GM10847 (cell line): ENCODE measurements around the gene IRF4.

Experiments
- POLR2A ChIP-seq: IDR thresholded peaks from 2 replicates; pipeline ENCODE4 v1.6.1; 2011; ENCODE audit not compliant: insufficient read length; ENCODE audit errors: extremely low read depth

IRF4 gene

DNA sequence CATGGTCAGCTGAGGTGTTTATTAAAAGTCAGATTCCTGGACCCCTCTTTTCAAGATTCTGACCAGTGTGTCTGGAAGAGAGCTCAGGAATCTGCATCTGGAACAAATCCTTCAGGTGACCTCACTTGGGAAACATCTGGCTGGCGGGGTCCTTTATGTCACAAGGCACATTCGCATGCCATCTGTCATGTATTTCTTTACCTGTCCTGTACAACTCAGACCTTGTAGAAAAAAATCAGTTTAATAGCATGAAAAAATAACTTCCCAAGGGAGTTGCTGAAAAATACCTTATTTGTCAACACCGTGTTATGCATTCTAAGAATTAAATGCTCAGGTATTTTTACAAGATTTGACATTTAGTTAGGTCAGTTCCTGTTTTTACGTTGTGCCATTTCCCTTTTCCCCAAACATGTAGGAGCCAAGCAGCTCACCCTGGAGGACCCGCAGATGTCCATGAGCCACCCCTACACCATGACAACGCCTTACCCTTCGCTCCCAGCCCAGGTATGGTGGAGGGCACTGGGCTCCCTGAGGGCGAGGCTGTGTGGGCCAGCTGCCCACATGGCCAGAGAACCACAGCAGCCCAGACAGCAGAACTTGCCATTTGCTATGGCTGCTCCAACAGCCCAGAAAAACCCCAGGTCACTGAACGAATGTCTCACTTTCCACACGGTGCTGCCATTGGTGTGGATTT, 4.0 kb downstream of the IRF4 start:
- TF ChIP-seq POLR2A = peak; percentile 70

DNA sequence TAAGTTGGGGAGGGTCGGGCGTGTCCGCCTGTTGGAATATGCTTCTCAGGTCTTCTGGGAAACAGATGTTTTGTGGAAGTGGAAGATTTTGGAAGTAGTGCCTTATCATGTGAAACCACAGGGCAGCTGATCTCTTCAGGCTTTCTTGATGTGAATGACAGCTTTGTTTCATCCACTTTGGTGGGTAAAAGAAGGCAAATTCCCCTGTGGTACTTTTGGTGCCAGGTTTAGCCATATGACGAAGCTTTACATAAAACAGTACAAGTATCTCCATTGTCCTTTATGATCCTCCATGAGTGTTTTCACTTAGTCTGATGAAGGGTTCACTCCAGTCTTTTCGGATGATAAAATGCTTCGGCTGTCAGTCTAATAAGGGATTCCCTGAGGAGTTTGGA, 4.6 kb downstream of the IRF4 start:
- peak; percentile 4 for TF ChIP-seq POLR2A

DNA sequence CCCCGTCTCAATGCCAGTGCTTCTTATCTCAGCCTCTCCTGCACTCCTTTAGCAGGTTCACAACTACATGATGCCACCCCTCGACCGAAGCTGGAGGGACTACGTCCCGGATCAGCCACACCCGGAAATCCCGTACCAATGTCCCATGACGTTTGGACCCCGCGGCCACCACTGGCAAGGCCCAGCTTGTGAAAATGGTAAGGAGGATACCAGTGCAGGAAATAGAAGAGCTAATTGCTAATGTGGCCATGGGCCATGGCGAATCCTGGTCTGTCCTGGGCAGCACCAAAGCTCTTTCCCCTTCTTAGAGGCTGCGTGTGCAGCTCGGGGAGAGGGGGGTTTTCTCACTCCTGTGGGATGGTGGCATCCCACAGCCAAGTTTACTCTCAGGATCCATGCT, 5.5 kb downstream of the IRF4 start:
- no peak for TF ChIP-seq POLR2A

DNA sequence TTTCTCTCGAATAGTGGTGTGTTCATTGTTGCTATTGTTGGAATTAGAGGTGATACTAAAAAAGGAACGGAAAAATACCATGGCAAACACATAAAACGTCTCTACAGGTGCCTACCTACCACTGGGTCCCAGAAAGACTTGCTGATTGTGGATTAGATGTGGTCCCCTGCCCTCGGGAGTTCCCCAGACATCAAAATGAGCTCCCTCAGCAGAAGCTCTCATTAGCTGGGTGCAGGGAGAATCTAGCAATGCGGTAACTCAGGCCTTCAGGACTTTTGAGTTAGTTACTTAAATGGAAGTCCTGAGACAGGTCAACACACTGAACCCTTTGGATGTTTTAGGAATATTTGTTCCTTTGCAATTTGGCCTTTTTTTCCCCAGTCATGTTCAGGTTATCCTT, 6.1 kb downstream of the IRF4 start:
- peak; percentile 25 for TF ChIP-seq POLR2A

DNA sequence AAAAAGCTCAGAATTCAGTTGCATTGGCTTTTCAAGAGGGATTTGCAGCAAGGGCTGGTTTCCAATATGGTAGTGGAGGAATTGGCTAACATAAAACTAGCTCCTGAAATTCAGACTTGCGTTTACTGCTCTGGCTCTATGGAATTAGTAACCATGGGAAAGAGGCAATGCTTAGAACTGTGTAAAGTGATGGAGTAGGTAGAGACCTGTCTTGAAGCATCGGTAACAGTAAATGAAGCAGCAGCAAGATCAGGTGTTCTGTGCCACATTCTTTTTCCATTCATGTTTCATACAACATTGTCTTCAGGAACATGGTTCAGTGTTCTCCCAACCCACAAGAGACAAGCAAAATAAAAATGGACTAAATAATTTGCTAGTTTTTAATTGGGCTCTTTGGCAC, 6.5 kb downstream of the IRF4 start:
- peak; percentile 1 for TF ChIP-seq POLR2A

DNA sequence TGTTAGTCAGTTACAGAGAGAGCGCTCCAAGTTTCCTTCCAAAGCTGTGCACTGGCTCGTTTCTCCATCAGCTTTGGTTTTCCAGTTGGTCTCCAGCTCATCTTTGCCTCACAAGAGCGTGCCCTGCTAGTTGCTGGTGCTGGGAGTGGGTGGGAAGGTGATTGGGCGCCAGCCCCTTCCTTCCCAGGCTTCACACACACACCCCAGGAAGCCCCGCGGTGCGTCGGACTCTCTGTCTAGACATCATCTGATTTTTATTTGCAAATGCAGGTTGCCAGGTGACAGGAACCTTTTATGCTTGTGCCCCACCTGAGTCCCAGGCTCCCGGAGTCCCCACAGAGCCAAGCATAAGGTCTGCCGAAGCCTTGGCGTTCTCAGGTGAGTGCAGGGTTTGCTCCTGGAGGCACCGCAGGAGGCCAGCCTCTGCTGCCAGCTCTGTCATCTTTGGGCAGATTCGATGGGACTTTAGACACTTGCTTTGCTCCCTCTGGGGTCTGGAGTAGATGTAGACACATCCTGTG, 7.1 kb downstream of the IRF4 start:
- peak; percentile 65 for TF ChIP-seq POLR2A

DNA sequence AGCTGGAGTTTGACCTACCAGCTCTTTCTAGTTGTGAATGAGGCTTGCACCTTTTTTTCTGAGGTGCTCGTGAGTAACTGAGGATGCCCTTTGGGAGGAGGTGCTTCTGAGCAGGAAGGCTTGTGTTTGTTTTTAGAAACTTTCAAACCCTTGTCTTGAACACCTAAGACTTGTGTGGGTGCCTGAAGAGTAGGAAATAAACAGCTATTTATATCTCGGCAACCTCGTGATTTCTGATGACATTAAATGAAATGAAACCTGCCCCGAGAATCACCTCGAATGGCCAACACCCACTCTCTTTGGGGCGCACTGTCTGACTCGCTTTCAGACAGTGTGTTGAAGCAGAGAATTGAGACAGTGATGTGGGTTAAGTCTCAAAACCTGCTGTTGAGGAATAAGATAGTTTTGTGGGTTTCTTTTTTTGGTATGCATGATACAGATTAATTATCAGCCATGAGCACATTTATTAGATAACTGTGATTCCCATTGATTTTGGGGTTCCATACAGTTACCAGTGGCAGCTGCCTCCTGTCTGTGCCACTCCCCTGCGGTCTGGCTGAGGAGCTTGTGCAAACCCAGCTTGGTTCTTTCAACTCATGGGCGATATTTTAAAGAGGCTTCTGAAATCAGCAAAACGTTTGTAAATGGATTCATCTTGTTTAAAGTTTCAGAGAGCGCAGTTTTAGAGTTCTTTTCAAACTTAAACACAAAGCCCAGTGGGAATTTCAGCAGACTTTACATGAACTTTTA, 8.4 kb downstream of the IRF4 start:
- TF ChIP-seq POLR2A = peak; percentile 46

DNA sequence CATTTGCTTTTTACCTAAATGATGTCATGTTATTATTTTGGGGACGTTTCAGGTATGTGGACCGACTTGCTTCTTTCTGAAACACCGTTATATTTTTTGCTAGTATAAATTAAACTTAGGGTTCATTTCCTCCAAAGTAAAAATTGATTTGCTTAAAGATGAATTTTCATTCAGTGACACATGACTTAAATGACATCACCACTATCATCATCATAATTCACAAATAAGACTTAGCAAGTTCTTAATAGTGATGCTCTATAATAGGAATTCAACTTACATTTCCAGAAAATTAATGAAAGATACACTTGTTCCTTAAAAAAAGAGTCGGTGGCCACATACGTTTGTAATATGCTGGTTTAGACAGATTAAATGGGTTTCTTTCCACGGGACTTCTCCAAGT, 9.3 kb downstream of the IRF4 start:
- no peak for TF ChIP-seq POLR2A

DNA sequence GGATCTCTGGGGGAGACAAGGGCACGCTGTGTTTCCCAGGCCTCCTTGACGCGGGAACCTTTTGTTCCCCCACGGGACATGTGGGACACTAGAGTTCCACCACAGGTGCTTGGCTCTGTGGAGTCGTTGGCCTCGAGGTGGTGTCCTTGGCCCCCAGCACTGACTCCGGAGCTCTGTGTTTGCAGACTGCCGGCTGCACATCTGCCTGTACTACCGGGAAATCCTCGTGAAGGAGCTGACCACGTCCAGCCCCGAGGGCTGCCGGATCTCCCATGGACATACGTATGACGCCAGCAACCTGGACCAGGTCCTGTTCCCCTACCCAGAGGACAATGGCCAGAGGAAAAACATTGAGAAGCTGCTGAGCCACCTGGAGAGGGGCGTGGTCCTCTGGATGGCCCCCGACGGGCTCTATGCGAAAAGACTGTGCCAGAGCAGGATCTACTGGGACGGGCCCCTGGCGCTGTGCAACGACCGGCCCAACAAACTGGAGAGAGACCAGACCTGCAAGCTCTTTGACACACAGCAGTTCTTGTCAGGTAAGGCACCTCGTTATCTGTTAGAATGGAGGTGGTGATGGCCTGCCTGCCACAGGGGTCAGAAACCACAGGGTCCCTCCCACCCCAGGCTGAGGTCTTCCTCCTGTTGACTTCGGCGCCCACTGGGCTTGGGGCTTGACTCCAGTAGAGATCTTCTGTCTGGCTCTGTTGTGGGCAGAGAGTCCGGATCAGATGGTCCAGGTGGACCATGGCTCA, 9.9 kb downstream of the IRF4 start:
- TF ChIP-seq POLR2A = peak; percentile 69

DNA sequence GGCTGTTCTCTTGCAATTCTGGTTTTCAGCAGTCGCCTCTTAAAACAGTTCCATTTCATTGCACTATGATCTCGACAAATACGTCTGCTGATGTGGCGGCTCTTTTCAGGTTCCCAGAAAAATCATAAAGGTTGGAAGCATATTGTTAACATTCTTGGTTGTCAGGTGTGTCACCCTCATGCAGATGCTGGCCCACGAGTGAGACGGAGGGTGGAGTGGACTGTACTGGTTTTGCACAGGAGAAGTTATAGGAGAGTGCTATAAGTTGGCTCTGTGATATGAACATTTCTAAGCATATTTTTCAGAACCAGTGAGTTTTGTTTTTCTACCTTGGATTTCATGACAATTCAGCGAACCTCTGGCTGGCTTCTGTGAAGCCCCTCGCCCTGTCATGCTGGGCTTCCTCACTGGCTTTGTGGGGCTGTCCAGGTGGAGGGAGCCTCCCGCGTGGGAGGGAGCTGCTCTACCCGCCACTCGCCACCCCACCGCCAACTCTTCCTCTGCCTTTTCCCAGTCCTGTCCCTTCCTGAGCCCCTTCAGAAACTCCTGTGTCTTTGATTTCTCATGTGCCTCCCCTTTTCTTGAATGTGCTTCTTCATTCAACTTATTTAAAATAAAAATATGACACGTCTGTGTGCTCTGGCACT, 10.6 kb downstream of the IRF4 start:
- no peak for TF ChIP-seq POLR2A

DNA sequence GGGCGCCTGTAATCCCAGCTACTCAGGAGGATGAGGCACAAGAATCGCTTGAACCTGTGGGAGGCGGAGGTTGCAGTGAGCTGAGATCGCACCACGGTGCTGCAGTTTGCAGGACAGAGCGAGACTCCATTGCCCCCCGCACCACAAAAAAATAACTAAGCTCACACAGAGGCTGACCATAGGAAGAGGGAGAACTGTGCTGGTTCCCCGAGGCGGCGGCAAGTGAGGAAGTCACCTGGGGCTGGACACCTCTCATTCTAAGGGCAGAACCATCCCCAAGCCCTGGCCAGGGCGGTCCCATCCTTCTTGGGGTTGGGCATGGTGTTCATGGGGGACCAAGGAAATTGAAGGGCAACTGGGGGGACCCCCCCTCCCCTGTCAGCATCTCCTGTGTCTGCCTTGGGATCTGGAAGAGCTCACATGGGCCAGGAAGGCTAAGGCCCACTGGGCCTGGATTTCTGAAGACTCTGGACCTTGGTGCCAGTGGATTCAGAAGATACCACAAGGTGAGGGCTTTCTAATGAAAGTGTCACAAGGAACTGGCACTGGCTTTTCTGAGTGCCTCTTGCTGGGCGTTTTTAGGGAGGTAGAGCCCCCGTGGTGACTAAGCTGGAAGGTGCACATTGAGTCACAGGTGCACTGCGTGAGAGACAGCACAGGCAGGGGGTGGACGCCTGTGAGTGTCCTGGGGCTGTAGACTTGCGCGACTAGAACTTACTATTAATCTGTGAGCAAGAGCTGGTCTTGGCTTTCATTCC, 11.5 kb downstream of the IRF4 start:
- peak; percentile 57 for TF ChIP-seq POLR2A

DNA sequence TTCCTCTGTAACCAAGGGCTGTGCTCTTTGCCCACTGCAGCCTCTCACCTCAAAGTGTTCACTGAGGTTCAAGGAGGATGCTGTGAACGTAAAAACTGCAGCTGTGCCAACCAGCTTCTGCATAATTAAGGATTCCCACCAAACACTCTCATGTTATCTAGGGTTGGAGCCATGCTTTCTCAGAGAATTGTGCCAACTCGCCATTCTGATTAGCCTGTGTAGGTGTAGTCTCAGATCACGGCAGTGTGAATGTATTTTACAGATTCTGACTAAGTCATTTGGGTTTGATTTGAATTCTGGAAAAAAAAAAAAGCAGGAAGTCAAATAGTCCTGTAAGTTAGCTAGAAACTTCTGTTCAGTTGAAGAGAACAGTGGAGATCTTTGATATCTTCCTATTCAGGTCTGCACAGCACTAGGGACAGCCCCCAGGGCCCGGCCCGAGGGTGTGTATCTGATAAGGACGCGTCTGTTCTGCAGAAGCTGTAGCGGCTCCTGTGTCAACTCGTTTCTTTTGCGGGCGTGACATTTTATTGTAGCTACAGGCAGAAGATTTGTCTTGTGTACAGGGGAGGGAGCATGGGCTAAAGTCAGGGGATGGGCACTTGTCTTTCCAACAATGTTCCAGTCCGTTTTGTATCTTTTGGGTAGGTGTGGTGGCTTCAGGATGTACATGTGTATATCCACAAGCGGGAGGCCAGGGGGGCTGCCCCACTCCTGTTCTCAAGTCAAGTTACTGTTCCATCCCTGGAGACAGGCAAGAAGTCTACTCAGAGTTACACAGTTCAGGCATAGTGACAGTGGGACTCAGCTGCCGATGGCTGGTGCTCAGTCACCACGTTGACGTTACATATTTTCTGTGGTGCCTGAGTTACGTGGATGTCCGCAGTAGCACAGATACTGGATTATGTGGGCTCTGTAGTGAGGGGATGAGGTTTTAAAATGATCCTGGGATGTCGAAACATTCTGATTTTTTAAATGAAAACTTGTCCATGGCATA, 12.4 kb downstream of the IRF4 start:
- peak; percentile 26 for TF ChIP-seq POLR2A

DNA sequence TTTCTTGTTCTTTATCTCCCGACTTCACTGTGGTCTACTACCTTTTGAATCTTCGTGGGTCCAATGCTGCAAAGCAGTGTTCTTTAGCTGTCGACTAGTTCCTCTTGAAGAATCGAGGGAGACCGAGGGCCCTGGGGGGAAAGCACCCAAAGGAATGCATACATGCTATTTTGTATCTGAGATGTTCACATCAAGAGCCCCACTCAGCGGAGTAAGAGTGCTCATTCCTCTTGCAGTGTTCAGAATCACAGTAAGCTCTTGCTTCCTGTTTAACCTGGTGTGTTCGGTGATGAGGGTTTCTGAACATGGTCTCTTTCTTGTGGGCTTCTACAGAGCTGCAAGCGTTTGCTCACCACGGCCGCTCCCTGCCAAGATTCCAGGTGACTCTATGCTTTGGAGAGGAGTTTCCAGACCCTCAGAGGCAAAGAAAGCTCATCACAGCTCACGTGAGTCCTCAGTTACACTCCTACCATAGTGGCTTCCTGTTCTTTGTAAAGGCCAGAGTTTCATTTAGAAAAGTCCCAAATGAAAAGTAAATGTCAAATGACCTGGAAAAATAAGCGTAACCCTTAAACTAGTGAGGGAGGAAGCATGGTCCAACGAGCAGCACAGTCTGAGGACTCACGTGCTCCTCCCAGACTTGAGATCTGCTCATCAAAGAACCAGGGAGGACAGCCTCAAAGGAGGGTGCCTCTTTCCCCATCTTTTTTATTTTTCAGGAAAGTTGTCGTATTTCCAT, 13.3 kb downstream of the IRF4 start:
- no peak for TF ChIP-seq POLR2A
